Mesodermal cell (in vitro differentiated cells): ENCODE measurements around the gene FGF9.

ENCODE experiments used
- H3K27ac ChIP-seq: 2 replicates; pipeline ENCODE4 v1.7.0; 2013; ENCODE audit warnings: mild to moderate bottlenecking, low read depth, low read length, moderate library complexity; ENCODE audit not compliant: severe bottlenecking
- H3K36me3 ChIP-seq: 2 replicates; pipeline ENCODE4 v1.7.1; 2013; ENCODE audit warnings: mild to moderate bottlenecking, low read length, moderate library complexity; ENCODE audit not compliant: control insufficient read depth, insufficient read depth
- H3K4me1 ChIP-seq: one replicate; pipeline ENCODE4 v1.7.1; 2013; ENCODE audit warnings: mild to moderate bottlenecking, low read length; ENCODE audit not compliant: insufficient read depth, control insufficient read depth, poor library complexity, severe bottlenecking
- H3K4me3 ChIP-seq: 2 replicates; pipeline ENCODE4 v1.7.0; 2013; ENCODE audit warnings: low read length, control low read depth, mild to moderate bottlenecking; ENCODE audit not compliant: insufficient read depth, poor library complexity, severe bottlenecking; ENCODE audit errors: extremely low read depth
- H3K9me3 ChIP-seq: 2 replicates; pipeline ENCODE4 v1.7.1; 2013; ENCODE audit warnings: mild to moderate bottlenecking, low read length, moderate library complexity; ENCODE audit not compliant: control insufficient read depth
- WGBS, 2 experiments: methylation state at CpG; one replicate each; pipeline ENCODE4 v1.1.5; 2013; ENCODE audit warnings: missing lambda C conversion rate in 2 of 2; ENCODE audit not compliant: insufficient coverage in 2 of 2; 5-methylcytosine and 5-hydroxymethylcytosine counted together

The FGF9 gene

GRCh38 chr13:21739771-21740170, 68.9 kb downstream of the FGF9 start:
- Histone ChIP-seq H3K27ac (no peak overlapping the region), H3K9me3 (no peaks in the 10 kb centered on the region), H3K4me3 (no peak overlapping the region), H3K4me1 (peaks cover 6% of the 10 kb centered on the region), H3K36me3 (no peaks in the 10 kb centered on the region)
- WGBS, 2 experiments = 82 to 88% methylated on average over 5 to 7 of the region's 8 CpGs

GRCh38 chr13:21741396-21741979, 70.6 kb downstream of the FGF9 start:
- Histone ChIP-seq H3K9me3 (no peaks in the 10 kb centered on the region), H3K36me3 (no peaks in the 10 kb centered on the region), H3K4me3 (no peak overlapping the region), H3K27ac (no peak overlapping the region), H3K4me1 (peaks cover 5% of the 10 kb centered on the region)
- whole genome bisulfite sequencing, 2 experiments = 92 to 98% methylated on average over 4 of the region's 4 CpGs

GRCh38 chr13:21742096-21742495, 71.2 kb downstream of the FGF9 start:
- no peak overlapping the region for H3K27ac ChIP-seq
- H3K36me3 ChIP-seq = no peaks in the 10 kb centered on the region
- no peaks in the 10 kb centered on the region for H3K9me3 ChIP-seq
- H3K4me1 ChIP-seq = no peaks in the 10 kb centered on the region
- 73 to 84% methylated on average over 3 of the region's 7 CpGs for WGBS, 2 experiments
- no peak overlapping the region for H3K4me3 ChIP-seq

GRCh38 chr13:21744149-21744548, 73.3 kb downstream of the FGF9 start:
- H3K4me1 ChIP-seq = no peaks in the 10 kb centered on the region
- WGBS, 2 experiments = 0 to 90% methylated on average over 1 to 2 of the region's 3 CpGs
- no peaks in the 10 kb centered on the region for H3K9me3 ChIP-seq
- no peaks in the 10 kb centered on the region for H3K36me3 ChIP-seq
- no peak overlapping the region for H3K27ac ChIP-seq
- no peak overlapping the region for H3K4me3 ChIP-seq

- Histone ChIP-seq H3K4me3 (no peak overlapping the region), H3K27ac (no peak overlapping the region), H3K9me3 (no peaks in the 10 kb centered on the region), H3K36me3 (no peaks in the 10 kb centered on the region), H3K4me1 (no peaks in the 10 kb centered on the region)
These were observed 74.4 kb downstream of the FGF9 start for GRCh38 chr13:21745307-21745706.

- Histone ChIP-seq H3K4me1 (no peaks in the 10 kb centered on the region), H3K9me3 (no peaks in the 10 kb centered on the region), H3K36me3 (no peaks in the 10 kb centered on the region), H3K4me3 (no peak overlapping the region), H3K27ac (no peak overlapping the region)
- WGBS, 2 experiments = 51 to 72% methylated on average over 2 to 3 of the region's 4 CpGs
These were observed 76.6 kb downstream of the FGF9 start for GRCh38 chr13:21747456-21747855.

GRCh38 chr13:21748166-21748565, 77.3 kb downstream of the FGF9 start:
- Histone ChIP-seq H3K9me3 (no peaks in the 10 kb centered on the region), H3K27ac (no peak overlapping the region), H3K4me1 (no peaks in the 10 kb centered on the region), H3K36me3 (no peaks in the 10 kb centered on the region), H3K4me3 (no peak overlapping the region)
- WGBS, 2 experiments = 82 to 100% methylated on average over 1 of the region's 1 CpG

GRCh38 chr13:21749410-21749809, 78.5 kb downstream of the FGF9 start:
- H3K4me1 ChIP-seq = no peaks in the 10 kb centered on the region
- WGBS, 2 experiments = no CpG with 5 or more reads among the region's 1 CpG
- H3K4me3 ChIP-seq = no peak overlapping the region
- no peaks in the 10 kb centered on the region for H3K9me3 ChIP-seq
- no peak overlapping the region for H3K27ac ChIP-seq
- no peaks in the 10 kb centered on the region for H3K36me3 ChIP-seq

- 100% methylated on average over 1 of the region's 1 CpG; no CpG with 5 or more reads in 1 of the 2 experiments for WGBS, 2 experiments
- no peaks in the 10 kb centered on the region for H3K4me1 ChIP-seq
- H3K9me3 ChIP-seq = no peaks in the 10 kb centered on the region
- H3K36me3 ChIP-seq = no peaks in the 10 kb centered on the region
- H3K27ac ChIP-seq = no peak overlapping the region
- H3K4me3 ChIP-seq = no peak overlapping the region
These were observed 81.6 kb downstream of the FGF9 start for GRCh38 chr13:21752501-21752900.

GRCh38 chr13:21753117-21753729, 82.3 kb downstream of the FGF9 start:
- 100% methylated on average over 1 to 2 of the region's 6 CpGs for WGBS, 2 experiments
- no peaks in the 10 kb centered on the region for H3K9me3 ChIP-seq
- no peak overlapping the region for H3K4me3 ChIP-seq
- no peak overlapping the region for H3K27ac ChIP-seq
- H3K36me3 ChIP-seq = no peaks in the 10 kb centered on the region
- H3K4me1 ChIP-seq = no peaks in the 10 kb centered on the region
